Testis (tissue), 2 donors: ENCODE measurements around the gene ELF2.

Source experiments
- POLR2A ChIP-seq: fragments of 450-650 bp; IDR thresholded peaks from one replicate; pipeline ENCODE4 v1.6.1; 2017; ENCODE audit warnings: antibody characterized with exemption, mild to moderate bottlenecking, moderate library complexity
- TF ChIP-seq, protein P1 (sequence below), 3 experiments: fragments of 450-650 bp in 2 of 3; fragments of 200-600 bp in 1 of 3; sonication (generic) in 1 of 3; IDR thresholded peaks; one replicate each; pipeline ENCODE4 v1.5.1; 2016 to 2019; ENCODE audit warnings: antibody characterized with exemption in 3 of 3, mild to moderate bottlenecking in 2 of 3, moderate library complexity in 1 of 3

- TF ChIP-seq, protein P1, sequence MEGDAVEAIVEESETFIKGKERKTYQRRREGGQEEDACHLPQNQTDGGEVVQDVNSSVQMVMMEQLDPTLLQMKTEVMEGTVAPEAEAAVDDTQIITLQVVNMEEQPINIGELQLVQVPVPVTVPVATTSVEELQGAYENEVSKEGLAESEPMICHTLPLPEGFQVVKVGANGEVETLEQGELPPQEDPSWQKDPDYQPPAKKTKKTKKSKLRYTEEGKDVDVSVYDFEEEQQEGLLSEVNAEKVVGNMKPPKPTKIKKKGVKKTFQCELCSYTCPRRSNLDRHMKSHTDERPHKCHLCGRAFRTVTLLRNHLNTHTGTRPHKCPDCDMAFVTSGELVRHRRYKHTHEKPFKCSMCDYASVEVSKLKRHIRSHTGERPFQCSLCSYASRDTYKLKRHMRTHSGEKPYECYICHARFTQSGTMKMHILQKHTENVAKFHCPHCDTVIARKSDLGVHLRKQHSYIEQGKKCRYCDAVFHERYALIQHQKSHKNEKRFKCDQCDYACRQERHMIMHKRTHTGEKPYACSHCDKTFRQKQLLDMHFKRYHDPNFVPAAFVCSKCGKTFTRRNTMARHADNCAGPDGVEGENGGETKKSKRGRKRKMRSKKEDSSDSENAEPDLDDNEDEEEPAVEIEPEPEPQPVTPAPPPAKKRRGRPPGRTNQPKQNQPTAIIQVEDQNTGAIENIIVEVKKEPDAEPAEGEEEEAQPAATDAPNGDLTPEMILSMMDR (IDR thresholded peaks at IDR 0.05): no peak
- TF ChIP-seq POLR2A: no peak
Observed at GRCh38 chr4:139017861-139018260, 159.2 kb downstream of the ELF2 start.
